ENCODE measurements around the gene ZNF684. TPM values are rescaled to one million over a fixed set of nuclear protein-coding genes. Genes with fewer than 3 reads are reported as not detected.
A peak's percentile ranks its signal among the peaks of the same experiment; 100 is the strongest.

ZNF684 gene
- polyA plus RNA-seq, 1 donor (not counting 4 experiments of a cell fraction or from before 2014, with no cell fraction given) = 2.8 TPM

DNA sequence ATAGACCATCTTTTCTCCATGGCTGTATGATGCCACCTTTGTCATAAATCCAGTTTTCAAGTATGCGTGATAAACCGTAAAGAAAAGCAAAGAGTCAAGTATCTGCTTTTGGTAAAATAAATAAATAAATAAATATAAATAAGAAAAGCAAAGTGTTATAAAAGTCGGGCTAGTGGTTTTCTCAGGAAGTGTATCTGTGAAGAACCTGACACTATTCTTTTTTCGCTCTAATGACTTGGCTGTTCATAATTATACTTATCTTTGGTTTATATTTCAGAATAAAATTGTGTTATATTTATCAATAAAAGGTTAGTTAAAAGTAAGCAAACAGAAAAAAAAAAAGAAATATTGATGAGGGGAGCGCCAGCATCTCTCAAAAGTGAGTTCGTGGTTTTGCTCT lies 23.5 kb upstream of the ZNF684 start:
- no peaks in the 10 kb centered on the region for H4K20me1 ChIP-seq (ENCODE audit: control insufficient read depth, extremely low read depth, insufficient read depth, low read length)
- H3K9me1 ChIP-seq (ENCODE audit: control insufficient read depth, extremely low read depth, insufficient read depth, low read length) = no peaks in the 10 kb centered on the region
- peak overlapping the region; percentile 59 to 89 (median 86) for H3K4me3 ChIP-seq (ENCODE audit: control insufficient read depth in 2 of 3, extremely low read depth in 1 of 3, insufficient read depth in 2 of 3, low read depth in 1 of 3, low read length in 3 of 3)
- no peaks in the 10 kb centered on the region for H3K27me3 ChIP-seq (ENCODE audit: control insufficient read depth, extremely low read depth, insufficient read depth, low read length)
- peaks cover 8% of the 10 kb centered on the region for H3K4me1 ChIP-seq (ENCODE audit: control insufficient read depth, extremely low read depth, insufficient read depth, low read length)
- no peak for DNase-seq (ENCODE audit: low read depth, low spot score)
- H3K27ac ChIP-seq (ENCODE audit: control insufficient read depth, insufficient read depth, low read length) = no peak overlapping the region
- no peak for FAIRE-seq
- peak overlapping the region; percentile 97 for H2AFZ ChIP-seq (ENCODE audit: control insufficient read depth, low read length)
- TF ChIP-seq EZH2 (IDR thresholded peaks at IDR 0.05; ENCODE audit: low read length) (no peak), CTCF (optimal IDR thresholded peaks at IDR 0.05 in 1 of 3, IDR thresholded peaks at IDR 0.05 in 1 of 3, conservative IDR thresholded peaks at IDR 0.05 in 1 of 3; ENCODE audit: extremely low read depth in 1 of 3, insufficient read depth in 2 of 3, low read length in 3 of 3) (no peak)
- peak overlapping the region; percentile 83 for H3K9ac ChIP-seq (ENCODE audit: control insufficient read depth, extremely low read depth, insufficient read depth, low read length)
- H3K4me2 ChIP-seq (ENCODE audit: control insufficient read depth, extremely low read depth, insufficient read depth, low read depth, low read length) = peak overlapping the region; percentile 94
- dilution Hi-C loops (cut with MboI; ENCODE audit: extremely low pct_ligation_motif_present, low sequenced_read_pairs) = no loop called here
- H3K36me3 ChIP-seq (ENCODE audit: control insufficient read depth in 2 of 2, extremely low read depth in 1 of 2, insufficient read depth in 2 of 2, low read length in 2 of 2) = no peaks in the 10 kb centered on the region
- no peaks in the 10 kb centered on the region for H3K9me3 ChIP-seq (ENCODE audit: control insufficient read depth, low read depth, low read length)
- no peaks in the 10 kb centered on the region for H3K79me2 ChIP-seq (ENCODE audit: control insufficient read depth, insufficient read depth, low read length)

- no peak for TF ChIP-seq CTCF (optimal IDR thresholded peaks at IDR 0.05 in 1 of 3, IDR thresholded peaks at IDR 0.05 in 1 of 3, conservative IDR thresholded peaks at IDR 0.05 in 1 of 3; ENCODE audit: extremely low read depth in 1 of 3, insufficient read depth in 2 of 3, low read length in 3 of 3)
- no peak for TF ChIP-seq EZH2 (IDR thresholded peaks at IDR 0.05; ENCODE audit: low read length)
- dilution Hi-C loops (cut with MboI; ENCODE audit: extremely low pct_ligation_motif_present, low sequenced_read_pairs) = no loop called here
- Histone ChIP-seq H3K9me3 (ENCODE audit: control insufficient read depth, low read depth, low read length) (no peaks in the 10 kb centered on the region), H3K36me3 (ENCODE audit: control insufficient read depth in 2 of 2, extremely low read depth in 1 of 2, insufficient read depth in 2 of 2, low read length in 2 of 2) (no peaks in the 10 kb centered on the region), H4K20me1 (ENCODE audit: control insufficient read depth, extremely low read depth, insufficient read depth, low read length) (no peaks in the 10 kb centered on the region), H2AFZ (ENCODE audit: control insufficient read depth, low read length) (peak within 1 kb of the TSS; percentile 97), H3K27me3 (ENCODE audit: control insufficient read depth, extremely low read depth, insufficient read depth, low read length) (no peaks in the 10 kb centered on the region), H3K9ac (ENCODE audit: control insufficient read depth, extremely low read depth, insufficient read depth, low read length) (peak within 1 kb of the TSS; percentile 83), H3K9me1 (ENCODE audit: control insufficient read depth, extremely low read depth, insufficient read depth, low read length) (no peaks in the 10 kb centered on the region), H3K4me3 (ENCODE audit: control insufficient read depth in 2 of 3, extremely low read depth in 1 of 3, insufficient read depth in 2 of 3, low read depth in 1 of 3, low read length in 3 of 3) (peak within 1 kb of the TSS; percentile 59 to 89 (median 86)), H3K27ac (ENCODE audit: control insufficient read depth, insufficient read depth, low read length) (peak within 1 kb of the TSS; percentile 43), H3K4me2 (ENCODE audit: control insufficient read depth, extremely low read depth, insufficient read depth, low read depth, low read length) (peak within 1 kb of the TSS; percentile 94), H3K4me1 (ENCODE audit: control insufficient read depth, extremely low read depth, insufficient read depth, low read length) (peaks cover 8% of the 10 kb centered on the region), H3K79me2 (ENCODE audit: control insufficient read depth, insufficient read depth, low read length) (no peaks in the 10 kb centered on the region)
- FAIRE-seq (peak; percentile 26), DNase-seq (ENCODE audit: low read depth, low spot score) (no peak)
Observed at GRCh38 chr1:40508375-40509341, 22.8 kb upstream of the ZNF684 start, which contains the start of gene EXO5. TSS of gene EXO5 (plus strand) at chr1:40508767. CDS start at chr1:40514545, 5,778 bp downstream.

Data from keratinocyte (primary cell).